K562 (cell line): ENCODE measurements around the gene NAGLU. TPM values are rescaled to one million over a fixed set of nuclear protein-coding genes. Genes with fewer than 3 reads are reported as not detected.

Experiments used
- C11orf30 ChIP-seq: fragments of 450-650 bp; IDR thresholded peaks from 2 replicates; pipeline ENCODE4 v1.6.1; 2016; ENCODE audit warnings: low read depth, mild to moderate bottlenecking
- CBX5 ChIP-seq: IDR thresholded peaks from 2 replicates; pipeline ENCODE4 v1.6.1; 2014; ENCODE audit warnings: low read depth, borderline replicate concordance
- CHD1 ChIP-seq: fragments of 200-600 bp; sonication (generic); IDR thresholded peaks from one replicate; pipeline ENCODE4 v1.6.1; 2012; ENCODE audit warnings: mild to moderate bottlenecking, moderate library complexity, low read length, inconsistent platforms
- ELF1 ChIP-seq: fragments of 200-800 bp; sonication (Bioruptor generic); IDR thresholded peaks from 2 replicates; pipeline ENCODE4 v1.6.1; 2016; ENCODE audit warnings: missing genetic modification characterization, missing compliant biosample characterization
- EZH2 ChIP-seq: IDR thresholded peaks from 2 replicates; pipeline ENCODE4 v1.6.1; 2012; ENCODE audit warnings: low read depth, mild to moderate bottlenecking, inconsistent platforms, low read length, borderline replicate concordance
- FOXP1 ChIP-seq: sonication (generic); formaldehyde crosslinking; IDR thresholded peaks from 2 replicates; pipeline ENCODE4 v1.8.0; 2022; ENCODE audit warnings: mild to moderate bottlenecking, missing genetic modification reagents
- GATA2 ChIP-seq: sonication (generic); formaldehyde crosslinking; IDR thresholded peaks from 2 replicates; pipeline ENCODE4 v1.4.0; 2020; ENCODE audit warnings: mild to moderate bottlenecking, missing genetic modification reagents
- NEUROD1 ChIP-seq: fragments of 150-350 bp; IDR thresholded peaks from 2 replicates; pipeline ENCODE4 v1.6.1; 2014; ENCODE audit warnings: borderline replicate concordance, low read length, low read depth; ENCODE audit not compliant: partially characterized antibody
- NR2C2 ChIP-seq, 2 experiments: fragments of 200-800 bp in 1 of 2; sonication (Bioruptor generic) in 1 of 2; sonication (generic) in 1 of 2; formaldehyde crosslinking in 1 of 2; IDR thresholded peaks; 2 replicates each; pipeline versions ENCODE4 v1.6.1 to v1.8.0; 2016 to 2022; ENCODE audit warnings: mild to moderate bottlenecking in 1 of 2, missing compliant biosample characterization in 1 of 2, missing genetic modification characterization in 1 of 2, missing genetic modification reagents in 1 of 2
- OTX1 ChIP-seq: fragments of 450-650 bp; formaldehyde crosslinking; IDR thresholded peaks from 2 replicates; pipeline ENCODE4 v1.4.0; 2022; ENCODE audit warnings: mild to moderate bottlenecking
- PHF20 ChIP-seq: fragments of 450-650 bp; IDR thresholded peaks from 2 replicates; pipeline ENCODE4 v1.6.1; 2018; ENCODE audit not compliant: partially characterized antibody
- POLR2H ChIP-seq: IDR thresholded peaks from 2 replicates; pipeline ENCODE4 v1.6.1; 2016; ENCODE audit warnings: missing genetic modification characterization, low read depth, mild to moderate bottlenecking, control low read depth, missing compliant biosample characterization, moderate library complexity
- SIN3A ChIP-seq, 2 experiments: fragments of 150-350 bp in 1 of 2; IDR thresholded peaks; 2 replicates each; pipeline ENCODE4 v1.6.1; 2011 to 2016; ENCODE audit warnings: borderline replicate concordance in 2 of 2, low read depth in 2 of 2, low read length in 2 of 2, mild to moderate bottlenecking in 2 of 2, moderate library complexity in 2 of 2; ENCODE audit not compliant: control insufficient read depth in 1 of 2
- SIN3B ChIP-seq: fragments of 450-650 bp; IDR thresholded peaks from 2 replicates; pipeline ENCODE4 v1.6.1; 2017; ENCODE audit warnings: low read depth, mild to moderate bottlenecking, moderate library complexity
- polyA plus RNA-seq, 8 experiments: library from polyadenylated mRNA; depleted of rRNA in 4 of 8; stranded (reverse) in 5 of 8; unstranded in 3 of 8; fragments of >200 nt; fragmentation: Nextera tagmentation in 2 of 8; fragmentation: Illumina TruSeq in 1 of 8; extraction: Ambion mirVana in 2 of 8; extraction: Trizol in 1 of 8; gene quantifications; 2 replicates each; pipeline versions ENCODE4 v1.2.1 to v1.2.3, GENCODE V29; 2011 to 2014; ENCODE audit warnings: inconsistent platforms in 1 of 8, missing spikeins in 1 of 8
- total RNA-seq, 7 experiments: library from RNA; depleted of rRNA in 6 of 7; stranded (reverse); fragments of >200 nt in 6 of 7; fragmentation: Illumina TruSeq in 2 of 7; extraction: Trizol in 2 of 7; gene quantifications; 2 replicates each; pipeline versions ENCODE4 v1.2.1 to v1.2.3, GENCODE V29; 2011 to 2021; ENCODE audit warnings: low replicate concordance in 1 of 7
- TF ChIP-seq, protein P1 (sequence below): sonication (generic); formaldehyde crosslinking; IDR thresholded peaks from 2 replicates; pipeline ENCODE4 v1.8.0; 2022; ENCODE audit warnings: missing genetic modification reagents, mild to moderate bottlenecking, borderline replicate concordance
- TF ChIP-seq, protein P2 (sequence below): sonication (generic); formaldehyde crosslinking; IDR thresholded peaks from 2 replicates; pipeline ENCODE4 v1.8.0; 2022; ENCODE audit warnings: missing genetic modification reagents, mild to moderate bottlenecking, borderline replicate concordance
- TF ChIP-seq, protein P3 (sequence below), 2 experiments: fragments of 250-450 bp in 1 of 2; fragments of 450-650 bp in 1 of 2; sonication (Bioruptor Pico) in 1 of 2; IDR thresholded peaks; 2 replicates each; pipeline versions ENCODE4 v1.6.1 to v1.8.0; 2016 to 2021; ENCODE audit warnings: mild to moderate bottlenecking in 2 of 2, moderate library complexity in 2 of 2, missing compliant biosample characterization in 1 of 2, missing genetic modification characterization in 1 of 2
- TF ChIP-seq, protein P4 (sequence below): fragments of 250-450 bp; sonication (Bioruptor Pico); IDR thresholded peaks from 2 replicates; pipeline ENCODE4 v1.4.0; 2020
- TF ChIP-seq, protein P5 (sequence below), 3 experiments: fragments of 200-800 bp in 1 of 3; sonication (Bioruptor generic) in 1 of 3; sonication (generic) in 1 of 3; formaldehyde crosslinking in 1 of 3; IDR thresholded peaks; 2 replicates each; pipeline versions ENCODE4 v1.6.1 to v1.8.0; 2016 to 2022; ENCODE audit warnings: mild to moderate bottlenecking in 2 of 3, missing compliant biosample characterization in 2 of 3, missing genetic modification characterization in 2 of 3, missing genetic modification reagents in 1 of 3

The NAGLU gene
- total and polyA plus RNA-seq, 9 of the 15 experiments (the other 6 are each of a cell fraction or from before 2014, with no cell fraction given), result 0.04 to 21.5 (median 8.5) TPM

DNA sequence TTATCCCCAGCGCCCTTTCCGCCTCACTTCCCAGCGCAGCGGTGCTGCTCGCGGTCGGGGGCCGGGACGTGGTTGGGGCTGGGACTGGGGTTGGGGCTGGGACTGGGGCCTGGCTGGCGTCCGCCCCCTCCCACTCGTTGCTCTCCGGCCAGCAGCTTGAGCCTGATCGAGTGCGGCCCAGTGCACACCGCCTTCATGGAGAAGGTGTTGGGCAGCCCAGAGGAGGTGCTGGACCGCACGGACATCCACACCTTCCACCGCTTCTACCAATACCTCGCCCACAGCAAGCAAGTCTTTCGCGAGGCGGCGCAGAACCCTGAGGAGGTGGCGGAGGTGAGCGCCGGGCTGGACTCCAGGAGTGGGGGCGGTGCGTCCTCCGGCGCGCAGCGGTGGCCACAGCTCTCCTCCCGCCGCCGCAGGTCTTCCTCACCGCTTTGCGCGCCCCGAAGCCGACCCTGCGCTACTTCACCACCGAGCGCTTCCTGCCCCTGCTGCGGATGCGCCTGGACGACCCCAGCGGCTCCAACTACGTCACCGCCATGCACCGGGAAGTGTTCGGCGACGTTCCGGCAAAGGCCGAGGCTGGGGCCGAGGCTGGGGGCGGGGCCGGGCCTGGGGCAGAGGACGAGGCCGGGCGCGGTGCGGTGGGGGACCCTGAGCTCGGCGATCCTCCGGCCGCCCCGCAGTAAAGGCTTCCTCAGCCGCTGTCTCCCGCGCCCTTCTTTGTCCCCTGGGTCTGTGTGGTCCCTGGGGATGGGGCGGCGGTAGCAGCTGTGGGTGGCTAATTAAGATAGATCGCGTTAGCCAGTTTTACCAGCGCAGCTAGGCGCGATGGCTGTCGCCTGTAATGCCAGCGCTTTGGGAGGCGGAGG, 18.4 kb downstream of the NAGLU start (continued):
- TF ChIP-seq, protein P1, sequence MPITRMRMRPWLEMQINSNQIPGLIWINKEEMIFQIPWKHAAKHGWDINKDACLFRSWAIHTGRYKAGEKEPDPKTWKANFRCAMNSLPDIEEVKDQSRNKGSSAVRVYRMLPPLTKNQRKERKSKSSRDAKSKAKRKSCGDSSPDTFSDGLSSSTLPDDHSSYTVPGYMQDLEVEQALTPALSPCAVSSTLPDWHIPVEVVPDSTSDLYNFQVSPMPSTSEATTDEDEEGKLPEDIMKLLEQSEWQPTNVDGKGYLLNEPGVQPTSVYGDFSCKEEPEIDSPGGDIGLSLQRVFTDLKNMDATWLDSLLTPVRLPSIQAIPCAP (CRISPR knock-in tag), result 0 out of 2 replicates have a peak, but pooled peaks have one; percentile 29
- no peak for TF ChIP-seq GATA2
- peak; percentile 38; the same call in 1 of the 2 replicates for TF ChIP-seq POLR2H (tag)
- TF ChIP-seq CBX5, result no peak
- TF ChIP-seq, protein P2, sequence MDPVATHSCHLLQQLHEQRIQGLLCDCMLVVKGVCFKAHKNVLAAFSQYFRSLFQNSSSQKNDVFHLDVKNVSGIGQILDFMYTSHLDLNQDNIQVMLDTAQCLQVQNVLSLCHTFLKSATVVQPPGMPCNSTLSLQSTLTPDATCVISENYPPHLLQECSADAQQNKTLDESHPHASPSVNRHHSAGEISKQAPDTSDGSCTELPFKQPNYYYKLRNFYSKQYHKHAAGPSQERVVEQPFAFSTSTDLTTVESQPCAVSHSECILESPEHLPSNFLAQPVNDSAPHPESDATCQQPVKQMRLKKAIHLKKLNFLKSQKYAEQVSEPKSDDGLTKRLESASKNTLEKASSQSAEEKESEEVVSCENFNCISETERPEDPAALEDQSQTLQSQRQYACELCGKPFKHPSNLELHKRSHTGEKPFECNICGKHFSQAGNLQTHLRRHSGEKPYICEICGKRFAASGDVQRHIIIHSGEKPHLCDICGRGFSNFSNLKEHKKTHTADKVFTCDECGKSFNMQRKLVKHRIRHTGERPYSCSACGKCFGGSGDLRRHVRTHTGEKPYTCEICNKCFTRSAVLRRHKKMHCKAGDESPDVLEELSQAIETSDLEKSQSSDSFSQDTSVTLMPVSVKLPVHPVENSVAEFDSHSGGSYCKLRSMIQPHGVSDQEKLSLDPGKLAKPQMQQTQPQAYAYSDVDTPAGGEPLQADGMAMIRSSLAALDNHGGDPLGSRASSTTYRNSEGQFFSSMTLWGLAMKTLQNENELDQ (CRISPR knock-in tag), result no peak
- peak; percentile 65 for TF ChIP-seq PHF20
- TF ChIP-seq SIN3A (IDR thresholded peaks at IDR 0.05; ENCODE audit: borderline replicate concordance in 2 of 2, control insufficient read depth in 1 of 2, low read depth in 2 of 2, low read length in 2 of 2), result peak in 1 of 2 experiments; percentile 76; a peak in 1 of 4 replicates
- TF ChIP-seq OTX1 (CRISPR knock-in tag), result no peak
- peak; percentile 47 for TF ChIP-seq NEUROD1
- TF ChIP-seq NR2C2 (CRISPR knock-in tag; IDR thresholded peaks at IDR 0.05), result no peak
- peak; percentile 95 for TF ChIP-seq NR2C2 (tag; IDR thresholded peaks at IDR 0.05)
- peak; percentile 35 for TF ChIP-seq CHD1
- peak; percentile 72 for TF ChIP-seq ELF1 (tag)
- TF ChIP-seq, protein P3, sequence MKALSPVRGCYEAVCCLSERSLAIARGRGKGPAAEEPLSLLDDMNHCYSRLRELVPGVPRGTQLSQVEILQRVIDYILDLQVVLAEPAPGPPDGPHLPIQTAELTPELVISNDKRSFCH (CRISPR knock-in tag; IDR thresholded peaks at IDR 0.05), result no peak
- TF ChIP-seq, protein P3 (tag; IDR thresholded peaks at IDR 0.05), result no peak
- no peak for TF ChIP-seq EZH2
- TF ChIP-seq FOXP1, result no peak
- TF ChIP-seq SIN3B, result no peak
- TF ChIP-seq, protein P4, sequence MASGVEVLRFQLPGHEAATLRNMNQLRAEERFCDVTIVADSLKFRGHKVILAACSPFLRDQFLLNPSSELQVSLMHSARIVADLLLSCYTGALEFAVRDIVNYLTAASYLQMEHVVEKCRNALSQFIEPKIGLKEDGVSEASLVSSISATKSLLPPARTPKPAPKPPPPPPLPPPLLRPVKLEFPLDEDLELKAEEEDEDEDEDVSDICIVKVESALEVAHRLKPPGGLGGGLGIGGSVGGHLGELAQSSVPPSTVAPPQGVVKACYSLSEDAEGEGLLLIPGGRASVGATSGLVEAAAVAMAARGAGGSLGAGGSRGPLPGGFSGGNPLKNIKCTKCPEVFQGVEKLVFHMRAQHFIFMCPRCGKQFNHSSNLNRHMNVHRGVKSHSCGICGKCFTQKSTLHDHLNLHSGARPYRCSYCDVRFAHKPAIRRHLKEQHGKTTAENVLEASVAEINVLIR (CRISPR knock-in tag), result peak; percentile 74
- TF ChIP-seq C11orf30, result 0 out of 2 replicates have a peak, but pooled peaks have one; percentile 41
- TF ChIP-seq, protein P5, sequence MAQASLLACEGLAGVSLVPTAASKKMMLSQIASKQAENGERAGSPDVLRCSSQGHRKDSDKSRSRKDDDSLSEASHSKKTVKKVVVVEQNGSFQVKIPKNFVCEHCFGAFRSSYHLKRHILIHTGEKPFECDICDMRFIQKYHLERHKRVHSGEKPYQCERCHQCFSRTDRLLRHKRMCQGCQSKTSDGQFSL (CRISPR knock-in tag; IDR thresholded peaks at IDR 0.05), result 0 out of 2 replicates have a peak, but pooled peaks have one; percentile 27
- TF ChIP-seq, protein P5 (tag; IDR thresholded peaks at IDR 0.05), result no peak
